PC-3 (cell line): ENCODE data around the gene GTF2F2.

Experiments used
- CTCF ChIP-seq: fragments of 300-600 bp; sonication (generic); conservative IDR thresholded peaks from 2 replicates; pipeline ENCODE4 v1.5.1; 2017; ENCODE audit warnings: antibody characterized with exemption, low read depth, mild to moderate bottlenecking, low read length
- EZH2 ChIP-seq: fragments of 300-600 bp; sonication (generic); IDR thresholded peaks from one replicate; pipeline ENCODE4 v1.6.1; 2017; ENCODE audit warnings: antibody characterized with exemption, mild to moderate bottlenecking, low read length; ENCODE audit not compliant: unreplicated experiment

GRCh38 chr13:45255247-45255987, 135.1 kb downstream of the GTF2F2 start:
- TF ChIP-seq CTCF (no peak), EZH2 (no peak)
